ENCODE results near the gene DTNB. TPM values are rescaled to one million over a fixed set of nuclear protein-coding genes. Genes with fewer than 3 reads are reported as not detected.

The DTNB gene
- total RNA-seq, 2 experiments from 2014 or later = 29.8 to 31.0 TPM

GRCh38 chr2:25493207-25493606, 180.2 kb downstream of the DTNB start:
- no peaks in the 10 kb centered on the region for H3K9me3 Mint-ChIP-seq
- CTCF ChIA-PET = interaction anchor here (0.5 to 0.6 kb wide), 3 partner anchors 69 to 203 kb away, joined by 3 read pairs; no protein-coding TSS in a partner anchor
- POLR2A ChIA-PET = interaction anchor here (0.7 kb wide), 1 partner anchor 18 kb away, joined by 7 read pairs; no protein-coding TSS in a partner anchor

DNA sequence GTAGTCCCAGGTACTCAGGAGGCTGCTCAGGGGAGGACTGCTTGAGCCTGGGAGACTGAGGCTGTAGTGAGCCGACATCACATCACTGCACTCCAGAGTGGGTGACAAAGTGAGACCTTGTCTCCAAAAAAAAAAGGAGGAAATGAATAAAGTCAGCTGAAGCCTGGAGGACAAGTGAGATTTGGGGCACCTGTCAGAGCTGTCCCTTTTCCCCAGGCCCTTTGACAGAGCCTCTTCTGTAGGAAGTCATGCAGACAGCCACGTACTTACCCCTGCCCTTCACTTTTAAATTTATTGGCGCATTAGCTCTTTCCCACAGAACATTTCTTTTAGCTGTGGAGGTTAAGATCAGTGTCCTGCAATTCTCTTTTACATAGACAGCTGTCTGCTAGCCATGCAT, 180.7 kb downstream of the DTNB start:
- Mint-ChIP-seq H3K4me1 (peaks cover 8% of the 10 kb centered on the region), H3K27ac (no peak overlapping the region), H3K36me3 (ENCODE audit: low read depth) (peaks cover 2% of the 10 kb centered on the region), H3K9me3 (no peaks in the 10 kb centered on the region), H3K27me3 (no peaks in the 10 kb centered on the region), H3K4me3 (no peak overlapping the region)
- DNase-seq = no peak
- ChIA-PET POLR2A (interaction anchor here (0.7 kb wide), 1 partner anchor 18 kb away, joined by 7 read pairs; no protein-coding TSS in a partner anchor), CTCF (interaction anchor here (0.5 to 0.6 kb wide), 2 partner anchors 69 to 85 kb away, joined by 3 read pairs; no protein-coding TSS in a partner anchor)

More at GRCh38 chr2:25493207-25493606, 180.2 kb downstream of the DTNB start:
- Mint-ChIP-seq H3K27ac (no peak overlapping the region), H3K27me3 (no peaks in the 10 kb centered on the region), H3K36me3 (ENCODE audit: low read depth) (peaks cover 2% of the 10 kb centered on the region), H3K4me3 (no peak overlapping the region), H3K4me1 (peaks cover 9% of the 10 kb centered on the region)
- DNase-seq = no peak

DNA sequence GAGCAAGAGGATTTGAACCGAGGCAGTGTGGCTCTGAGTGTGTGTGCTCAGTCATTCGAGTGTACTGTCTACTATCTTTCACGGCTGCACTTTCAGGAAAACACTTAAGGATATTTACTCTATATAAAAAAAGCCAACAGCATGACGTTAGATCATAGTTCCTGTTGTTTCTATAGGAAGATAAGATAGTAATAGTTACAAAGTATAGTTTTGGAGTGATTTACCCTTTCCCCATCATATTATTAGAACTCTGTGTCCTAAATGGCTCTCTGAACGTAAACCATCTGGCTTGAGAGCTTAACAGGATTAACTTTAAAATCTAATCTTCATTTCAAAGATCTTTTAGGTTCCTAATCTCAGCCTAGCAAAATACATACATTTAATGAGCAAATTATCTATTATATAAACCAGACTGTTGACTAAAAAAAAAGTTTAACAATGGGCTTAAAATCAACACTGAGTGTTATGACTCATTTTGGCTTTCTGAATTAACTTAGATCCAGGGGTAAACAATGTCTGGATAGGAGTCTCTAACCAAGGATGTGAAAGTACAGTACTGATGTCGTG, 181.3 kb downstream of the DTNB start:
- ChIA-PET POLR2A (no interaction called here), CTCF (no interaction called here)
- Mint-ChIP-seq H3K9me3 (no peaks in the 10 kb centered on the region), H3K4me1 (peaks cover 8% of the 10 kb centered on the region), H3K27me3 (no peaks in the 10 kb centered on the region), H3K4me3 (no peak overlapping the region), H3K27ac (no peak overlapping the region), H3K36me3 (ENCODE audit: low read depth) (peaks cover 3% of the 10 kb centered on the region)
- DNase-seq = no peak

DNA sequence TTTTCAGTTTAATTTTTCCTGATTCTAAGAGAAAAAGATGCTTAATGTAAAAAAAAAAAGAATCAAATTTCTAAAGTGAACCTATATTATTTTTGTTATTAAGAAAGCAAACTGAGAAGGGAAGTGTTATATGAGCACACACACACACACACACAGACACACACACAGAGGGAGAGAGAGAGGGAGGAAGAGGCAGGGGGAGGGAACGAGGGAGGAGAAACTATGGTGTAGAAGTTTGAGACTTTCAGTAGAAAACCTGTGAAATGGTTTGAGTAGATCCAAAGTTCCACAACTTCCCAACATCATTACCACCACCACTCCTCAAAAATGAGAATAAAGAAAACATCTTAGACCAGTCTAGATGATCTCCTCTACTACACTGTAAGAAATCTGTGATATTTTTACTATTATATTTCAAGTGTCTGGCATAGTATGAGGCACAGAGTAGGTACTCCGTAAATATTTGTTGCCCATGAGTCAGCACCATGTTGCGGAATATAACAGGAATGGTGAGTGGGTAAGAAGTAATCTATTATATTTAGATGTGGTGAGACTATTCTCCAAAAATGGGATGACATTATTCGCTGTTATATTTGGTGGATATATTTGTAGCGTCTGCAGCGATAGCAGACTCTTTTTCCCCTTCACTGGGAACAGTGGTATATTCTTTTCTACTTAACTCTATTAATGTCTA, 182.2 kb downstream of the DTNB start:
- no peak overlapping the region for H3K27ac Mint-ChIP-seq
- CTCF ChIA-PET = no interaction called here
- peaks cover 8% of the 10 kb centered on the region for H3K4me1 Mint-ChIP-seq
- DNase-seq = no peak
- no peak overlapping the region for H3K4me3 Mint-ChIP-seq
- peaks cover 6% of the 10 kb centered on the region for H3K36me3 Mint-ChIP-seq (ENCODE audit: low read depth)
- no peaks in the 10 kb centered on the region for H3K9me3 Mint-ChIP-seq
- POLR2A ChIA-PET = no interaction called here
- no peaks in the 10 kb centered on the region for H3K27me3 Mint-ChIP-seq

DNA sequence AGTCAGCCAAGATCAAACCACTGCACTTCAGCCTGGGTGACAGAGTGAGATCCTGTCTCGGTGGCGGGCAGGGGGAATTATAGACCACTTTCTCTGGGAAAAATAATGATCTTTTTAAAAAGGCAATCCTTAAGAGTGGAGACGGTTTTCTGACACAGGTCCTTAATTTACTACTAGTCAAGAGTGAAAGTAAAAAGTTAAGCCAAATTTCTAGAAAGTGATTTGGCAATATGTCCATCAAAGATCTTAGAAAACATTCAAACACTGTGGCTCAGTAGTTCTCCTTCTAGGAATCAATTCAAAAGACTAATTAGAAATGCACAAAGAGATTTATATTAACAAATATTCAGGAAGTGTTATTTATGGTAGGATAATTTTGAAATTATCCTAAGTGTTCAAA, 183.2 kb downstream of the DTNB start:
- POLR2A ChIA-PET = no interaction called here
- Mint-ChIP-seq H3K4me3 (no peak overlapping the region), H3K27me3 (no peaks in the 10 kb centered on the region), H3K36me3 (ENCODE audit: low read depth) (peaks cover 6% of the 10 kb centered on the region), H3K9me3 (no peaks in the 10 kb centered on the region), H3K4me1 (peaks cover 8% of the 10 kb centered on the region), H3K27ac (no peak overlapping the region)
- no peak for DNase-seq
- CTCF ChIA-PET = interaction anchor here (0.6 kb wide), 2 partner anchors 102 to 217 kb away, joined by 3 read pairs; no protein-coding TSS in a partner anchor

DNA sequence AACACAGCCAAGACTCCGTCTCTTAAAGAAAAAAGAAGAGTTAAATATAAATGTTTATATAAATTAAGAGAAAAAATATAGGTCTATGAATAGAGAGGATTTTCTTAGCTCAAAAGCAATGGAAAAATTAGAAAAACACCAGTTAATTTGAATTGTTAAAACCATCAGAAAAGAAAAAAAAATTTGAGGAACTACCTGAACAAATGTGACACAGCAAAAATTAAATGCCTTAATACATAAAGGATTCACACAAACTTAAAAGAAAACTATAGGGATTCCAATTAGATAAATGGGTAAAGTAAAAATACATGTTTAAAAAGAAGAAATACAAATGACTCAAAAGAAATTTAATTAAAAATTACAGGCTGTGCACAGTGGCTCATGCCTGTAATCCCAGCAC, 183.7 kb downstream of the DTNB start:
- ChIA-PET CTCF (interaction anchor here (0.6 kb wide), 2 partner anchors 102 to 216 kb away, joined by 3 read pairs; no protein-coding TSS in a partner anchor), POLR2A (no interaction called here)
- H3K27me3 Mint-ChIP-seq = no peaks in the 10 kb centered on the region
- peaks cover 8% of the 10 kb centered on the region for H3K4me1 Mint-ChIP-seq
- H3K27ac Mint-ChIP-seq = no peak overlapping the region
- H3K9me3 Mint-ChIP-seq = no peaks in the 10 kb centered on the region
- no peak overlapping the region for H3K4me3 Mint-ChIP-seq
- peaks cover 6% of the 10 kb centered on the region for H3K36me3 Mint-ChIP-seq (ENCODE audit: low read depth)
- no peak for DNase-seq

- no peak for DNase-seq
- peaks cover 5% of the 10 kb centered on the region for H3K4me1 Mint-ChIP-seq
- H3K9me3 Mint-ChIP-seq = no peaks in the 10 kb centered on the region
- H3K27ac Mint-ChIP-seq = no peak overlapping the region
- CTCF ChIA-PET = interaction anchor here (1.1 kb wide), 1 partner anchor 16 kb away, joined by 4 read pairs; no protein-coding TSS in a partner anchor
- H3K27me3 Mint-ChIP-seq = no peaks in the 10 kb centered on the region
- no peak overlapping the region for H3K4me3 Mint-ChIP-seq
- POLR2A ChIA-PET = no interaction called here
- peaks cover 6% of the 10 kb centered on the region for H3K36me3 Mint-ChIP-seq (ENCODE audit: low read depth)
These were observed 189.6 kb downstream of the DTNB start for GRCh38 chr2:25483607-25484266.

DNA sequence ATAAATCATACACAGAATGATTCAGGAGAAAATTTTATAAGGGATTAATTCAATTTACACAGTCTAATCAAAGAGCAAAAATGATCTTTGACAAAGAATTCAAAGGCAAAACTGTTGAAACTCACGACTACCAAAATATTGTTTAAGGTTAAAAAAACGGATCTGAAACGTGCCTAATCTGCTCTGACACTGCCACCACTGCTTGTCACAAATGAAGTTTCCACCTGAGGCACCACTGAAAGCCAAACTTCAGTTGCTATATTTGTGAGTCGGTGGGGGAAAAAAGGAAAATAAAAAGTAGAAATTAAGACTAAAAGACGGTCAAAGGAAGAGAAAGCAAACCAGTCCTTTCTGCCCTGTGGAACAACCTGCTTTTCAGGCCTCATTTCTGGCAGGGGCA, 191.0 kb downstream of the DTNB start:
- DNase-seq = no peak
- no peaks in the 10 kb centered on the region for H3K27me3 Mint-ChIP-seq
- no peaks in the 10 kb centered on the region for H3K9me3 Mint-ChIP-seq
- H3K27ac Mint-ChIP-seq = no peak overlapping the region
- ChIA-PET POLR2A (no interaction called here), CTCF (no interaction called here)
- peaks cover 3% of the 10 kb centered on the region for H3K36me3 Mint-ChIP-seq (ENCODE audit: low read depth)
- no peak overlapping the region for H3K4me3 Mint-ChIP-seq
- peaks cover 5% of the 10 kb centered on the region for H3K4me1 Mint-ChIP-seq

GRCh38 chr2:25481381-25482300, 191.7 kb downstream of the DTNB start:
- Mint-ChIP-seq H3K36me3 (ENCODE audit: low read depth) (no peaks in the 10 kb centered on the region), H3K4me3 (no peak overlapping the region), H3K9me3 (no peaks in the 10 kb centered on the region), H3K4me1 (peaks cover 5% of the 10 kb centered on the region), H3K27me3 (no peaks in the 10 kb centered on the region), H3K27ac (no peak overlapping the region)
- CTCF ChIA-PET = no interaction called here
- POLR2A ChIA-PET = interaction anchor here (0.6 kb wide), 1 partner anchor 245 kb away, joined by 3 read pairs; no protein-coding TSS in a partner anchor
- no peak for DNase-seq

GRCh38 chr2:25480561-25480960, 192.8 kb downstream of the DTNB start:
- Mint-ChIP-seq H3K4me3 (no peak overlapping the region), H3K27me3 (no peaks in the 10 kb centered on the region), H3K36me3 (ENCODE audit: low read depth) (peaks cover 6% of the 10 kb centered on the region), H3K27ac (no peak overlapping the region), H3K9me3 (peaks cover 3% of the 10 kb centered on the region), H3K4me1 (peaks cover 5% of the 10 kb centered on the region)
- ChIA-PET CTCF (interaction anchor here (0.6 to 0.8 kb wide), 2 partner anchors 62 to 262 kb away, joined by 3 read pairs; no protein-coding TSS in a partner anchor), POLR2A (no interaction called here)
- DNase-seq = no peak

DNA sequence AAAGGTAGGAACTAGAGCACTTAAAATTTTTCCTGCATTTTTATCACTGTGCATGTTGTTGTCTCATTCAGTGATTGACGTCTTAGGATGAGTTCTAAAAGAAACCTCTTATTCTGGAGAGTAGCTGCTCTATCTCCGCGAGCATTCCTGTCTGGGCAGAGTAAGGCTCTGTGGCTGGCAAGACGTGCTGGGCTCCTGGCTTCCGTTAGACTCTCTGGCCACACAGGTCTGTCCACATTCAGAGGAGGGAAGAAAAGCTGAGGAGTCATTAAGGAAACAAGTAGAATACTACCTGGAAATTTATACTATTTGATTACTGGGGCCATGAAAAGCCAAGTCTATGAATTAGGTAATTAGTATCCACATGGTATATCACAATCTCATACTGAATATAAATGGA, 193.6 kb downstream of the DTNB start:
- Mint-ChIP-seq H3K27me3 (no peaks in the 10 kb centered on the region), H3K9me3 (peaks cover 9% of the 10 kb centered on the region), H3K4me3 (no peak overlapping the region), H3K27ac (no peak overlapping the region), H3K36me3 (ENCODE audit: low read depth) (peaks cover 12% of the 10 kb centered on the region), H3K4me1 (peaks cover 5% of the 10 kb centered on the region)
- no peak for DNase-seq
- POLR2A ChIA-PET = no interaction called here
- CTCF ChIA-PET = interaction anchor here (0.6 to 0.8 kb wide), 2 partner anchors 61 to 627 kb away, joined by 3 to 4 read pairs; no protein-coding TSS in a partner anchor

DNA sequence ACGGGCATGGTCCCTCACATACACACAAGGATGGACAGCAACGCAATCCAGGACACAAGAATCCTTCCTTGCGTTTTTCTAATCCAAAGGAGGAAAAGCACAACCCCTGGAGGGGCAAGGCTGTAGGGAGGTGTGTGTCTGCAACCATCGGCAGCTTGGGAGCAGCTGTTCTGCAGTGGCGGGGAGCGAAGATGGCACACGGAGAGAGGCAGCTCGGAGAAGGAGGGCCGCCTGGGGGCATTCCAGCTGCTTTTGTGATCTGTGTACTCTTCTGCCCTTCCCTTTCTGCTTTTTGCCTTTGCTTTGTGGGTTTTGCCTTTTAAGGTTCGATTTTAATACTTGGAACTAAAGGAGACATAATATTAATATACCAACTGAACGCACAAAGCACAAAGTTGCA, 194.6 kb downstream of the DTNB start:
- H3K9me3 Mint-ChIP-seq = peaks cover 9% of the 10 kb centered on the region
- no peaks in the 10 kb centered on the region for H3K27me3 Mint-ChIP-seq
- H3K36me3 Mint-ChIP-seq (ENCODE audit: low read depth) = peaks cover 16% of the 10 kb centered on the region
- DNase-seq = no peak
- CTCF ChIA-PET = interaction anchor here (0.6 kb wide), 1 partner anchor 146 kb away, joined by 3 read pairs; no protein-coding TSS in a partner anchor
- H3K4me1 Mint-ChIP-seq = peaks cover 3% of the 10 kb centered on the region
- H3K4me3 Mint-ChIP-seq = no peak overlapping the region
- POLR2A ChIA-PET = no interaction called here
- H3K27ac Mint-ChIP-seq = no peak overlapping the region
